G401 (cell line): ENCODE data around the gene DBN1. TPM values are rescaled to one million over a fixed set of nuclear protein-coding genes. Genes with fewer than 3 reads are reported as not detected.

Experiments used
- DNase-seq: peaks from one replicate; pipeline ENCODE4 v3.0.0-alpha.2; 2015; ENCODE audit warnings: low spot score
- in situ Hi-C: cut with HindIII; loops from 2 replicates; pipeline ENCODE4 v1.10.0; 2016; ENCODE audit warnings: low sequenced_read_pairs, mixed read lengths
- total RNA-seq: library from RNA; depleted of rRNA; stranded (reverse); fragments of >200 nt; shearing (Covaris generic); gene quantifications from 2 replicates; pipeline ENCODE4 v1.2.3, GENCODE V29; 2014; rRNA removed

Gene DBN1
- total RNA-seq: 295 and 370 TPM in 2 replicates

DNA sequence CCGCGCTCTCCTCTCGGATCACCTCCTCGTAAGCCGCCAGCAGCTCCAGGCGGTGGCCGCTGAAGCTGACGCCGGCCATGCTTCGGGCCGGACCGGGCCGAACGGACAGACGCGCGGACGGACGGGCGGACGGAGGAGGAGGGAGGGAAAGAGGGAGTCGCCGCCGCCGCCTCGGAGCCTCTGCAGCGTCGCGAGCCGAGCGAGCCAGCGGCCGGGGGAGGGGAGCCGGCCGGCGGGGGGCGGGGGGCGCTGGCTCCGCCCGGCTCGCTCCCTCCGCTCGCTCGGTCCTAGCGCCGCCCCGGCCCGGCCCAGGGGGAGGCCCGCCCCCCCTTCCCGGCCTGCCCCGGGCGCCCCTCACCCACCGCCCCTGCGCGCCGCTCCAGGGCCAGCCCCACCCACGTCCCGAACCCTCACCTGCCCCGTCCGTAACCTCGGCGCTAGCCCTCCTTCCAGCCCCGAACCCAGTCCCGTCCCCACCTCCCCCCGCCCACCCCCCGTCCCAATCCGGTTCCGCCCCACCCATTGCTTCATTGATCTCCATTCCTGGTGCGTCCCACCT, at the start of gene DBN1:
TSS of gene DBN1 (minus strand) at position 192 of the 559 bp plus-strand sequence. CDS start at position 79, 113 bp downstream.
- in situ Hi-C loops: no loop called here
- no peak for DNase-seq

DNA sequence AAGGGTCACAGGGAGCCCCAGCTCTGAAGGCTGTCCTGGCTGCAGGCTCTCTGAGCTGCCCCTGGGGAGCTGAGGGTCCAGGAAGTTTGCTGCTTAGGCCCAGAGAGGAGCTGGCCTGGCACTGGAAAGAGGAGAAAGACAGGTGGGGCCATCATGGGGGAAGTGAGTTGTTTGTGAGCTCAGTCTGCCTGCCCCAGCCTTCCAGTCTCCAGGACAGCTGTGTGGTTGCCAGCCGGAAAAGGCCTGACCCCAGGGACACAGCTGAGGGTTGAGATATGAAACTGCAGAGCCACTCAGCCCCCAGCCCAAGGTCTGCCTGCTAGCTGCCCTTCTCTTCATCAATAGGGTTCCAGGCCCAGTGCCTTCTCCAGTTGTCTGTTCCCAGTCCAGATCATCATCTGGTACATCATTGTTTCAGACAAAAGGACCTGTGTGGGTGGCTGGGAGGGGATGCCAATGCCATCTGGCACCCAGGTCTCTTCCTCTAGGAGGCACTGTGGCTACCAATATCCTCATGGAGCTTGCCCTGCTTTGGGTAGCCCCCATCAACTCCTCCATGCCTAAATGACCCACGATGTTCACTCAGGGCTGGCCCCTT, 47.6 kb upstream of the DBN1 start:
- DNase-seq: no peak
- in situ Hi-C loops: no loop called here

DNA sequence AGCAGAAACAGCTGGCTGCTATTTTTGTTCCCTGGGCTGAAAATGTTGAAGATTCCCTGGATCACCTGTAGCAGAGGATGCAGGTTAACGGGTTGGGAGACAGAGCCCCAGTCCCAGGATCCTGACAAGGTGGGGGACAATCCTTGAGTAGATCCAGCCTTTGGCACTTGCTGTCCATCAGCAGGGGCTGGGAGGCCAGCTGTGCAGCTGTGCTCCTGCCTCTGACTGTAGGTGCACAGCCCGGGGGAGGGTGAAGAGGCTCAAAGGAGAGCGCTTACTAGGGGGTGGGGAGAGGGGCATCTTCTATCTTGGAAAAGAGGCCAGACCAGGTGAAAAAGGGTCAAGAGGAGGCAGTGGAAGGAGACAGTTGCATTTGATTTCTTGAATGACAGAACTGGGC, 46.8 kb upstream of the DBN1 start:
- in situ Hi-C loops: no loop called here
- DNase-seq: no peak

GRCh38 chr5:177519463-177520235, 46.2 kb upstream of the DBN1 start:
- in situ Hi-C loops: no loop called here
- DNase-seq: no peak

DNA sequence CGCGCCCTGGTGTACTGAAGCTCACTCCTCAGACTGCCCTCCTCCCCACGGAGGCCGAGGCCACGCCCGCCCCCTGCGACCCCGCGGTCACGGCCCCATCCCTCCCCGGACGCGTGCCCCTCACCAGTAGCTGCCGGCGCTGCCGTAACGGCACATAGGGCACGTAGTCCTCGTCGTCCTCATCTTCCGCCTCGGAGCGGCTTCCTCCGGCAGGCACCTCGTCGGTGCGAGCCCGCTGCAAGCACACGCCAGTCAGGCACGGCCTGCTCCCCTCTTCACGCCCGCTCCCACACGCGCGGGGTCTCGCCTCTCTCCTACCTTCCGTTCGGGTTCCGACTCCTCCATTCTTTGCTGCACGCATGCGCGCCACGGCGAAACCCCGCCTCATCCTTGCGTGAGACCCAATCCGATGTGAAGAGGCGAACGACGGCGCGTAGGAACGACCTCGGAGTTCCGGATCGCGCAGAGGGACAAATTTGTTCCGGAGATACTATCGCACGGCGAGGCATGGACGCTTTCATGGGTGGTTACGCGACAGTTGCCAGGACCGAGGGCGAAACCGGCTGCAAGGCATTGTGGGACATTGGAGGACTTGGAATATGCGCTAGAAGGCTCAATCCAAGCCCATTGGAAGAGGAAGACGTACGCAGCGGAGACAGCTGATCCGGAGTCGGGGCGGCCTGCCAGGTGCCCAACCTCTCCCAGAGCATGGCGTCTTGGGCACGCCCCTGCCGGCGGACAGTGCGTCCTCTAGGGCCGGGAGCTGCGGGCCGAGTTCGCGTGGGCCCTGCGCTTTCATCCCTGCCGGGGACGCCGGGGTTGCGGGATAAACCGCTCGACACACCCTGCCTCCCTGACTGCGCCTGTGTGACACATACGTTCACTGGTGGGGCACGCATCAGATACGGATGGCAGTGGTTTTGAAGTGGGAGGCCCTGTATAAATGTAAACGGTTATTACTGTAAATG, 43.5 kb upstream of the DBN1 start, which contains the start of gene DDX41:
TSS of gene DDX41 (minus strand) at position 361 of the 968 bp plus-strand sequence. CDS start at position 345, 16 bp downstream.
- peak; percentile 98 for DNase-seq
- in situ Hi-C loops: no loop called here

DNA sequence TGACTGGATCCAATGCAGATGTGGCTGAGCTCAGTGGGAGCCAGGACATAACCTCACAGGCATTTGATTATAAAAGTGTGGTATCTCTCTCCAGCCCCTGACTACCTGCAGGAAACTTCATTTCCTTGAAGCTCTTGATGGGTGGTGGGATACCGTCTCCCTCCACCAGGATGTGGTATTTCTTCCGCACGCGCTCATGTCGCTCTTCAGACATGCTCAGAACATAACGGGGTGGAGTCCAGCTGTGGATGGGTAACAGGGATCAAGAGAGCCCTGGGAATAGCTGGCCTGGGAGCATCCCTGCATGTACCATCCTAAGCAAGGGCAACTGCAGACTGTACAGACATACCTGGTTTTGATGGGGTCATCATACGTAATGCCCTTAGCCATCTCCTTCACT, 42.1 kb upstream of the DBN1 start:
- no peak for DNase-seq
- in situ Hi-C loops: no loop called here

DNA sequence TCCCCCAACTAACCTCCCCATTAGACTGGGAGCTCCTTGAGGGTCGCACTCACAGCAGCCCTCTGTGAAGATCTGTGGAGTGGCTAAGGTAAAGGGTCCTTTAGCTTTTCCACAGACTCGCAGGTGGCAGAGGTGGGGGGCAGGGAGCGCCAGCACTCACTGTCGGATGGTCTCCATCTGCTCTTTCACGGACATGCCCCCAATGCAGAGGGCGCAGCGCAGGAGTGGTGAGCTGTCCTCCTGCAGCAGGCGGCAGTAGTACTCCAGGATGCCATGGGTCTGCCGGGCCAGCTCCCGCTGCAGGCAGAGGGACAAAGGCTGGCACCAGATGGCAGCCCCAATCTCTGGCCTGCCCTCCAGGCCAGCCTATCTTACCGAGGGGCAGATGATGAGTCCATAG, 41.1 kb upstream of the DBN1 start:
- DNase-seq: no peak
- in situ Hi-C loops: no loop called here

DNA sequence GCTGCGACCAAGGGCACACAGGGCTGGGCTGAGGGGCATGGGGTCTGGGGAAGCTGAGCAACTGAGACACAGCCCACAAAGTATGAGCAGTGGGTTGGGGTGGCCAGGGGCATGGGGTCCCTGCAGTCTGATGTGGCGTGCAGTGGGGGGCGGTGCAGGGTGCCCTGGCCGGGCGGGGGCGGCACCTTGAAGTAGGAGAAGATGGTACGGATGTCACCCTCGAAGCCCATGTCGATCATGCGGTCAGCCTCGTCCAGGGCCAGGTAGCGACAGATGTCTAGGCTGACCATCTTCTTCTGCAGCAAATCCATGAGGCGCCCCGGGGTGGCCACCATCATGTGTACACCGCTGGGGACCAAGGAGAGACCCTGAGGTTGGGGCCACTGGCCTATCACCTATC, 40.1 kb upstream of the DBN1 start:
- in situ Hi-C loops: no loop called here

DNA sequence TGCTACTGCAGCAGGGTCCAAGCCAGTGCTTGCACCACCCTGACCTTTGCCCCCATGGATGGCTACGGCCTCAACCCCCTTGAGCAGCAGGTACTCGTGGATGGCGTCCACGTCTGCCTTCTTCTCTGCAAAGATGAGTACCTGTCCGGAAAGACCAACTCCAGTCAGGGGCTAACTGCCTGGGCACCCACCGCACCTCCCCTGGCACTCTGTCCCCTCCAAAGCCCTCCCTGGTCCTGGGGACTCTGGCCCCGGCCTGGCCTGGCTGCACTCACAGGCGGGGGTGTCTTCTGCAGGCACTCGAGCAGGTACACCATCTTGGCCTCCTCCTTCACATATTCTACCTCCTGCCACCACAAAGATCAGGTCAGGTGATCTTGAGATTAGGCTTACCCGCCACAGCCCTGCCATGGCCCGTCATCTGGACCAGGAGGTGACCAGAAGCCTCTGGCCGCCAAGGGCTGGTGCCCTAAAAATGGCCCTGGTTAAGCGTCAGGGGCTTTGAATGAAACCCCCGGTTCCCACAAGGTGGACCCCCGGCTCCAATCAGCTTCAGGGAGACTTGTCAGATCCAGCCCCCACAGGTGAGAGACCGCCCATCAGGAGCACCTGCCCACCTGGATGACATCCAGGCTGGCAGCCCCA, 39.4 kb upstream of the DBN1 start:
- no peak for DNase-seq
- in situ Hi-C loops: no loop called here

More for the DNA sequence above, 40.1 kb upstream of the DBN1 start:
- DNase-seq: no peak

DNA sequence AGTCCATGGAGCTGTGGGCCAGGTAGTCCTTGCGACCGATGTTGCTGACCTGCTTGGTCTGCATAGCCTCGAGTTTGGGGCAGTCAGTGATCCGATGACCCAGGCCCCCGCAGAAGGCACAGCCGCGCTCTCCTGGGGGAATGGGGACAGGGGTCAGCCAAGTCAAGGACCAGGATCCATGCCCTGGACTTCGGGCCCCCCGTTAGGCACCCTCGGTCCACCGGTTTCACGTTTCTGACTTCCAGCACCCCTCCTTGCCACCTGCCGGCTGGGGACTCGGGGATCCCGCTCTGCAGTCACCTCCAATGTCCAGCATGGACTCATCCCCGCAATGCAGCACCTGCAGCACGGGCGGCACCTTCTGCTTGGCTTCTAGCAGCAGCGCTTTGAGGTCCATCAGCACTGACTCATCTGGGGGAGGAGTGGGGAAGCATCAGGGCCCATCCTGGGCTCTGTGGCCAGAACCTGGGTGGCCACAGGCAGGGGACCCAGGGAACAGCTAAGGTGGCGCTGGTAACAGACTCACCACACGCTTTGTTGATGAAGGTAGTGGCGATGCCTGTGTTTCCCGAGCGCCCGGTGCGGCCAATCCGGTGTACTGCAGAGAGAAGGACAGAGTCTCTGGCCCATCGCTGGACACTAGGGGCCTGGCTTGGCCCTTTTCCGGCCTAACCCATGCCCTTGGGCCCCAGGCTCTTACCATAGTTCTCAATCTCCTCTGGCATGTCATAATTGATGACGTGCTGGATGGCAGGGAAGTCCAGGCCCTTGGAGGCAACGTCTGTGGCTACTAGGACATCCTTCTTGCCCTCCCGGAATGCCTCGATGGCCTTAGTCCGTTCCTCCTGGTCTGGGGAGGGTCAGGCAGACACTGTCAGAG, 38.6 kb upstream of the DBN1 start:
- no peak for DNase-seq
- in situ Hi-C loops: no loop called here

DNA sequence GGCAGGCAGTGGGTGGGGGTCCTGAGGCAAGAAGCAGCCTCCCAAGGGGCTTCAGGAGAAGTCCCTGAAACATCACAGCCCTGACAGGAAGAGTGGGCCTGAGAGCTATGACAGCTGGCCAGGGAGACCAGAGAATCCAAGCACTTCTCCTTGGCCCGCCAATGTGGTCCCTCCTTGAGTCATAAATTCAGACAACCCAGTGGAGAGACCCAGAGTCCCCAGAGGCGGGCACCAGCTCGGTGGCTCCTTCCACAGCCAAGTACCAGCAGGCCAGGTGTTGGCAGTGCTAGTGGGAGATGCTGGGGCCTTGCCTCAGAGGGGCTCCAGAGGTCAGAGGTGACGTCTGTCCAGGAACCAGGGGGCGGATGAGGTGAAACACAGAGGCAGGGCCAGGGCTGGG, 37.7 kb upstream of the DBN1 start:
- in situ Hi-C loops: no loop called here
- no peak for DNase-seq

GRCh38 chr5:177510567-177511053, 37.2 kb upstream of the DBN1 start:
- in situ Hi-C loops: no loop called here

GRCh38 chr5:177509991-177510566, 36.6 kb upstream of the DBN1 start:
- no peak for DNase-seq
- in situ Hi-C loops: no loop called here

More at GRCh38 chr5:177510567-177511053, 37.2 kb upstream of the DBN1 start:
- DNase-seq: no peak

DNA sequence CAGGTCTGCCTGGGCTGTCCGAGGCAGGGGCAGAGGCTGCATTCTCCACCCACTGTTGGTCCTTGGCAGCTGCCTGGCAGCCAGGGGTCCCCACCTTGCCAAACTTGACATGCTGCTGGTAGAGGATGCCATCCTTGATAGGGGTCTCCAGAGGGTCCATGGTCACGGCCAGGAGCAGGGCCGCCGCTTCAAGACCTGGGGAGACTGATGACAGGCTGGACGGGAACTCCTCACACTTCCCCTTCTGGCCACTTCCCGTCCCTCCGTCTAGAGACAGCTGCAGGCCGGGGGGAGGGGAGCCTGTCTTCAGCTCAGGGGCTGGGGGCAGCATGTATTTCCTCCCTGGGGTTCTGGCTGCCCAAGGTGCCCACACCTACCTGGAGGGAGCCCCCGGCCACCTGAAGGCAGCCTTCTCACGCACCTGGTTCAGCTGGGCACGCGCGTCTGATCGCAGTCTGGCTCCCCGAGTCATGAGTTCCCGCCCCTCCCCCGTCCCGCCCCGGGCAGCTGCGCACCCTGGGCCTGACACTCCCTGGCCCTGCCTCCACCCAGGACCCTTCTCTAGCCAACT, 36.0 kb upstream of the DBN1 start, which contains the start of gene DOK3:
TSS of gene DOK3 (minus strand) at position 446 of the 571 bp plus-strand sequence. CDS start at position 160, 286 bp downstream.
- in situ Hi-C loops: no loop called here
- DNase-seq: no peak

DNA sequence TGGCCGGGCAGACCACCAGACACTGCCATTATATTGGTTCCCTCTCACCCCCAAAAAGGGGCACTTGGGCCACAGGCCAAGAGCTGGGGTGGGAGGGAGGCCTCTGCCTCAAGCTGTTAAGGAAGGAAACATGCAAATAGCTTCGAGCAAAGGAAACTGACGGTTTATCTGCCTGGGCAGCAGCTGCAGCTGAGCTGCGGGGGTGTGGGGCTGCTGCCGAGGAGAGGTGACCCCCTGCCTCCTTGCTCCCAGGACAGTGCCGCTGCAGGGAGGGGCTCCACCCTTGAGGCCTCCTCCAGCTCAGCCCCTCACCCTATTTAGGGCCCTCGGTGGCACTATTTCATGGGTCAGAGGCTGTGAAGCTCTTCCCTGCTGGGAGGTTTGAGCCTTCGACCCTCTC, 35.4 kb upstream of the DBN1 start:
- no peak for DNase-seq
- in situ Hi-C loops: no loop called here

GRCh38 chr5:177508221-177508611, 34.8 kb upstream of the DBN1 start:
- in situ Hi-C loops: no loop called here
- no peak for DNase-seq

DNA sequence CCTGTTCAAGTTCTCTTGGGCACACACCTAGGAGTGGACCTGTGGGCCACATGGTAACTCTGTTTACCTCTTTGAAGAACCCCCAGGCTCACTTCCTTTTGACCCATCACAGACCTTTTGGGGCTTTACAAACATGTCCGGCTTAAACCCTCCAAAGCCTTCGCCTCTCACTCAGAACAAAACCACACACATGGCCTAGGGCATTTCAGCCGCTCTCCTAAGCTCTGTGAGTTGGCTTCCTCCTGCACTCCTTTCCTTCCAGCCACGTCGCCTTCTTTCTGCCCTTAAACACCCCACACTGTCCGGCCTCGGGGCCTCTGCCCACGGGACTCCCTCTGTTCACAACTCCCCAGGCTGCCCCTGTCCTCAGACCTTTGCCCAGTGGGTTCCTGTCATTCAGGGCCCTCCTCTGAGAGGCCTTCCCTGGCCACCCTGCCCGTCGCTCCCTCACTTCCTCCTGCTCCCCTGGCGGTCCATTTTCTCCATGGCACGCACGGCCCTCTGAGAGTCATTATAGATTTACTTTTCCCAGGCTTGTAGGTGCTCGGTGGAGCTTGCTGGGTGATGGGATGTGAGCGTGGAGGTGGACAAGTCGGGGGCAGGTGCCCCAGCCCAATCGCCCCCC, 34.3 kb upstream of the DBN1 start:
- no peak for DNase-seq
- in situ Hi-C loops: no loop called here
